ENCODE measurements around the gene ZNF862.

Gene ZNF862

DNA sequence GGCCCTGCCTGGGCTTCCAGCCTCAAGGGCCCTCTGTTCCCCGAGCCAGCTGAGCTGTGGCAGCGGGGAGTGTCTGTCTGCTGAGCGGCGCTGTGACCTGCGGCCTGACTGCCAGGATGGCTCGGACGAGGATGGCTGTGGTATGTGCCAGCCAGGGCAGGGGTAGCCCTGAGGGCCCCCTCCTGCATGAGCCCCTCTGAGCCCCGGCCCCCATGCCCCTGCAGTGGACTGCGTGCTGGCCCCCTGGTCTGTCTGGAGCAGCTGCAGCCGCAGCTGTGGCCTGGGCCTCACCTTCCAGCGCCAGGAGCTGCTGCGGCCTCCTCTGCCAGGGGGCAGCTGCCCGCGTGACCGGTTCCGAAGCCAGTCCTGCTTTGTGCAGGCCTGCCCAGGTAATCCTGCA lies 36.4 kb upstream of the ZNF862 start:
- no peak overlapping the region for H3K27ac ChIP-seq
- TF ChIP-seq, protein P1, sequence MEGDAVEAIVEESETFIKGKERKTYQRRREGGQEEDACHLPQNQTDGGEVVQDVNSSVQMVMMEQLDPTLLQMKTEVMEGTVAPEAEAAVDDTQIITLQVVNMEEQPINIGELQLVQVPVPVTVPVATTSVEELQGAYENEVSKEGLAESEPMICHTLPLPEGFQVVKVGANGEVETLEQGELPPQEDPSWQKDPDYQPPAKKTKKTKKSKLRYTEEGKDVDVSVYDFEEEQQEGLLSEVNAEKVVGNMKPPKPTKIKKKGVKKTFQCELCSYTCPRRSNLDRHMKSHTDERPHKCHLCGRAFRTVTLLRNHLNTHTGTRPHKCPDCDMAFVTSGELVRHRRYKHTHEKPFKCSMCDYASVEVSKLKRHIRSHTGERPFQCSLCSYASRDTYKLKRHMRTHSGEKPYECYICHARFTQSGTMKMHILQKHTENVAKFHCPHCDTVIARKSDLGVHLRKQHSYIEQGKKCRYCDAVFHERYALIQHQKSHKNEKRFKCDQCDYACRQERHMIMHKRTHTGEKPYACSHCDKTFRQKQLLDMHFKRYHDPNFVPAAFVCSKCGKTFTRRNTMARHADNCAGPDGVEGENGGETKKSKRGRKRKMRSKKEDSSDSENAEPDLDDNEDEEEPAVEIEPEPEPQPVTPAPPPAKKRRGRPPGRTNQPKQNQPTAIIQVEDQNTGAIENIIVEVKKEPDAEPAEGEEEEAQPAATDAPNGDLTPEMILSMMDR (conservative IDR thresholded peaks at IDR 0.05) = no peak
- TF ChIP-seq ZFX (IDR thresholded peaks at IDR 0.05) = peak; percentile 8; the same call in 1 of the 2 replicates

DNA sequence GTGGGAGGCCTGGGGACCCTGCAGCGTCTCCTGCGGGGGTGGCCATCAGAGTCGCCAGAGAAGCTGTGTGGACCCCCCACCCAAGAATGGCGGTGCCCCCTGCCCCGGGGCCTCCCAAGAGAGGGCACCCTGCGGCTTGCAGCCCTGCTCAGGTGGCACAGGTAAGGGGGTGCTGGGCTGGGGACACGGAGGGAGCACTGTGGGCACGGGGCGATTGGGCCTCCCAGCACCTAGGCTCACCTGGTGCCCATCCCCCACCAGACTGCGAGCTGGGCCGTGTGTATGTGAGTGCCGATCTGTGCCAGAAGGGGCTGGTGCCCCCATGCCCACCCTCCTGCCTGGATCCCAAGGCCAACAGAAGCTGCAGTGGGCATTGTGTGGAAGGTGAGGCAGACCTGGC lies 35.2 kb upstream of the ZNF862 start:
- no peak for TF ChIP-seq ZFX (IDR thresholded peaks at IDR 0.05)
- TF ChIP-seq, protein P1 (conservative IDR thresholded peaks at IDR 0.05) = no peak
- H3K27ac ChIP-seq = no peak overlapping the region

DNA sequence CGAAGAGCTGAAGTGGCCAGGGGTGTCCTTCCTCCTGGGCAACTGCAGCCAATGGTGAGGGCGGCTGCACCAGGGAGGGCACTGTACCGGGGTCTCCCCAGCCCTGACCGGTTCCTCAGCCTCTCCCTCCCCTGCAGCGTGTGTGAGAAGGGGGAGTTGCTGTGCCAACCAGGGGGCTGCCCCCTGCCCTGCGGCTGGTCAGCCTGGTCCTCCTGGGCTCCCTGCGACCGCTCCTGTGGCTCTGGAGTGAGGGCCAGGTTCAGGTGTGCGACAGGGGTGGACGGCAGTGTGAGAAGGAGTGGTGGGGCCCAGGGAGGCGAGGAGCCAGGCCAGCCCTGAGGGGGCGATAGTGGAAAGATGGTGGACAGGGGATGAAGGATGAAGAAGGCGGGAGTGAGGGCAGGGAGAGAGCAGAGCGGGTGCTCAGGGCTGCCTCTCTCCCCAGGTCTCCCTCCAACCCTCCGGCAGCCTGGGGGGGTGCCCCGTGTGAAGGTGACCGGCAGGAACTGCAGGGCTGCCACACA lies 34.6 kb upstream of the ZNF862 start:
- TF ChIP-seq ZFX (IDR thresholded peaks at IDR 0.05) = no peak
- TF ChIP-seq, protein P1 (conservative IDR thresholded peaks at IDR 0.05) = no peak
- H3K27ac ChIP-seq = no peak overlapping the region

DNA sequence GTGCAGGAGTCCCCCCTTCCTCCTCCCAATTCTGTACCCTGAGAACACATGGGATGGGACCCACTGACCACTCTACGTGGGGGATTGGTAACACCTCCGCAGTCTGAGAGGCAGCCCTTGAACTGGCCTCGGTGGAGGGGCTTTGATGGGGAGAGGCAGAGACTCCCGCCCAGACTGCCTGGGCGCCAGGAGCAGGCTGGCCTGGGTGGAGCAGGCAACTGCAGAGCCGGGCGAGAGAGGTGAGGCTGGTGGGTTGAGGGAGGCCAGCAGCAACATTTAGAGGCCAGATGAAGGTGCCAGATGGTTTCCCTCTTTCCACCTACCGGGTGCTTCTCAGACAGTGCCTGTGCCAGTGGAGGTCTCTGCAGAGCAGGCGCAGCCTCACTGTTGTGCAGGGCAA lies 34.1 kb upstream of the ZNF862 start:
- H3K27ac ChIP-seq = no peak overlapping the region
- TF ChIP-seq ZFX (IDR thresholded peaks at IDR 0.05) = no peak
- TF ChIP-seq, protein P1 (conservative IDR thresholded peaks at IDR 0.05) = no peak

DNA sequence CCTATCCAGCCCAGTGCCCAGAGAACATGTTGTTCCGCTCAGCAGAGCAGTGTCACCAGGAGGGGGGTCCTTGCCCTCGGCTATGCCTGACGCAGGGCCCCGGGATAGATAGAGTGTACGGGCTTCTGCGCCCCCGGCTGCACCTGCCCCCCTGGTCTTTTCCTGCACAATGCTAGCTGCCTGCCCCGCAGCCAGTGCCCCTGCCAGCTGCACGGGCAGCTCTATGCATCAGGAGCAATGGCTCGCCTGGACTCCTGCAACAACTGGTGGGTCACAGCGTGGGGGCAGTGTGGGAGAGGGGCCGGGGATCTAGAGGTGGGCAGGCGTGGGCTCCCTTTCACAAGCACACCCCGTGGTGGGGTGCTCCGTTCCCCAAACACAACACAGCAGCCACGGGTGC lies 31.4 kb upstream of the ZNF862 start:
- no peak overlapping the region for H3K27ac ChIP-seq
- TF ChIP-seq, protein P1 (conservative IDR thresholded peaks at IDR 0.05) = no peak
- TF ChIP-seq ZFX (IDR thresholded peaks at IDR 0.05) = no peak

DNA sequence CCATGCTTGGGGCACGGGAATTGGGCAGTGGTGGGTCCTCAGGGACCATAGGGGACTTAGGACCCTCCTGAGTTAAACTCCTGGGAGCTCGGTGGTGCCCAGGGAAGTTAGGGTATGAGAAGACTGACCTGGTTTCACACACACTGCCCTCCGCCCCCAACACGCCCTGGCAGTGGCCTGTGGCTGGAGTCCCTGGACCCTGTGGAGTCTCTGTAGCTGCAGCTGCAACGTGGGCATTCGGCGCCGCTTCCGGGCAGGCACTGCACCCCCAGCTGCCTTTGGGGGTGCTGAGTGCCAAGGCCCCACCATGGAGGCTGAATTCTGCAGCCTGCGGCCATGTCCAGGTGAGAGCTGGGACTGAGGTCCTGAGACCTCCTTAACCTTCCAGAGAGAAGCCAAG lies 29.9 kb upstream of the ZNF862 start:
- TF ChIP-seq ZFX (IDR thresholded peaks at IDR 0.05) = no peak
- TF ChIP-seq, protein P1 (conservative IDR thresholded peaks at IDR 0.05) = no peak
- no peak overlapping the region for H3K27ac ChIP-seq

DNA sequence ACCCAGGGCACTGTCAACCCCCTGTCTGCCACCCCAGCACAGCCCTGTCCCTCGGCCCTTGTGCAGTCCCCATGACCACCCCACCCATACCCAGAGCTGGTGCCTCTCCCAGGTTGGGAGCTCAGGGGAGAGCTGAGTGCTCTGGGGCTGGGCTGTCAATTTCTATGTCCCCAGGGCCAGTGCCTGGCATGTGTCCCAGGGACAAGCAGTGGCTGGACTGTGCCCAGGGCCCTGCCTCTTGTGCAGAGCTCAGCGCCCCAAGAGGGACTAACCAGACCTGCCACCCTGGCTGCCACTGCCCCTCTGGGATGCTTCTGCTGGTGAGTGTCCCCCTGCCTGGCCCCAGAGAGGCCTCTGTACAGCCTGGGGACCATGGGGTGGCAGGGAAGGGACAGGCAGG lies 29.0 kb upstream of the ZNF862 start:
- TF ChIP-seq, protein P1 (conservative IDR thresholded peaks at IDR 0.05) = no peak; the same call in 1 of the 2 replicates
- TF ChIP-seq ZFX (IDR thresholded peaks at IDR 0.05) = no peak
- H3K27ac ChIP-seq = no peak overlapping the region

All from C4-2B (cell line).